Embryonic facial prominence (tissue), 1 donor: ENCODE measurements around the gene MUTYH.
A peak's percentile ranks its signal among the peaks of the same experiment; 100 is the strongest.
"Not testable (repeated sequence)": the region's sequence is repeated elsewhere in the genome, so short reads cannot be mapped to it uniquely, and the experiment has no call there.

Source experiments
- DNase-seq: peaks from one replicate; pipeline ENCODE4 v3.0.0-alpha.2; 2016; ENCODE audit errors: extremely low spot score

The MUTYH gene

DNA sequence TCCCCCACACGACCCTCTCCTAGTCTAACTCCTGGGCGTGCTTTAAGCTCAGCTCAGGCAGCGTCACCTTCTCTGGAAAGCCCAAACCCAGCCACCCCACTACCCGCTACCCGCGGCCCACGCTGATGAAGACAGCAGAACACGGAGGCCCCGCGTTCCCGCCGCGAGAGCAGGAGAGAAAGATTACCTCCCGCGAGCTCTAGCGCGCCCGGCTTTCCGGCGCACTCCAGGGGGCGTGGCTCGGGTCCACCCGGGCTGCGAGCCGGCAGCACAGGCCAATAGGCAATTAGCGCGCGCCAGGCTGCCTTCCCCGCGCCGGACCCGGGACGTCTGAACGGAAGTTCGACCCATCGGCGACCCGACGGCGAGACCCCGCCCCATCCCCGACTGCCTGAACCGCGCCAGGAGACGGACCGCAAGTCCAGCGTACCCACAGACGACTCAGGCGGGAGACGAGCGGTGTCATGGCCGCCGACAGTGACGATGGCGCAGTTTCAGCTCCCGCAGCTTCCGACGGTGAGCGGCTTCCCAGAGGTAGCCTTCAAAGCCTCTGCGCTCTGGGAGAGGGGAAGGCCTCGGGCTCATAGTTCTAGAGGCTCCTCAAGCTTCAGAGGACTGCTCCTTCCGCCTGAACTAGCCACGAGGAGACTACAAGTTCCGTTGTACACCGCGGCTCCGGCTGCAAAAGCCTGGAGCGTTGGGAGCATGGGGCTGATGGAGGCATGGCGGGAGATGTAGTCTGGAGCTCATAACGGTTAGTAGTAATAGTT is at the start of gene MUTYH, which contains the start of gene TOE1:
Gene MUTYH (minus strand): TSS at position 652 of the 770 bp plus-strand sequence. CDS start 5,935 bp downstream, outside the sequence.
Gene TOE1 (plus strand): TSS at position 382 of the 770 bp plus-strand sequence. CDS start 83 bp downstream, at position 465.
- peak; percentile 87 for DNase-seq

DNA sequence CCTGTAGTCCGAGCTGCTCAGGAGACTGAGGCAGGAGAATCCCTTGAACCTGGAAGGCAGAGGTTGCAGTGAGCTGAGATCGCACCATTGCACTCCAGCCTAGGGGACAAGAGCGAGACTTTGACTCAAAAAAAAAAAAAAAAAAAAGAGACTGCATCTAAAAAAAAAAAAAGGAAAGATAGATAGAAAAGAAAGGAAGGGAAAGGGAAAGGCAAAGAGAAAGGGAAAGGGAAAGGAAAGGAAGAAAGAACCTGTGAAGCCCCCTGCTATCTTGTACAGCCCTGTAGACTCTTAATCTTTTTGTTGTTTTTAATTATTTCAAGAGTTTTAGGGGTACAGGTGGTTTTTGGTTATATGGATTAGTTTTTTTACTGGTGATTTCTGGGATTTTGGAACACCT is 46.0 kb upstream of the MUTYH start:
- DNase-seq = no peak

DNA sequence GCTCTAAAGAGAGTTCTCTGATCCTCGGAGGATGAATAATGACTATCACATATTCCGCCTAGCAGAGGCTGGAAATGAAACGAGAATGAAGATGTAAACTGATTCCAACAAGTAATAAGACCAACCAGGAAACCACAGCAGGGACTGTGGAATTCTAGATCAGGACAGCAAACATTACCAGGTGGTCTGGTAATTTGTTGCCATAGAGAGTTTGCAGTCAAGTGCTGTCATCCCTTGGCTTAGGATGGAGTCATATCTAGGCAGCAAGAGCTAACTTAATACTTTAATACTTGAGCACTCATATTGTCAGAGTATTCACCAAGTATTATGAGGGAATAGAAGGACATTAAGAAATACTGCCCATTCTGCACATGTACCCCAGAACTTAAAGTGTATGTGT is 45.1 kb upstream of the MUTYH start:
- DNase-seq = no peak

DNA sequence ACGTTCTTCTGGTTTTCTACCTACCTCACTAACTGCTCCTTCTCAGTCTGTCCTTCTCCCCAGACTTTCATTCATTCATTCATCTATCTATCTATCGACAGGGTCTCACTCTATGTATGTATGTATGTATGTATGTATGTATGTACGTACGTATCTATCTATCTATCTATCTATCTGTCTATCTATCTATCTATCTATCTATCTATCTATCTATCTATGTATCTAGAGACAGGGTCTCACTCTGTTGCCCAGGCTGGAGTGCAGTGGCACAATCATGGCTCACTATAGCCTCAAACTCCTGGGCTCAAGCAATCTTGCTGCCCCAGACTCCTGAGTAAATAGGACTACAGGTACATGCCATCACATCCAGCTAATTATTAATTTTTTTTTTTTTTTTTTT is 44.0 kb upstream of the MUTYH start:
- DNase-seq = not testable (repeated sequence)

DNA sequence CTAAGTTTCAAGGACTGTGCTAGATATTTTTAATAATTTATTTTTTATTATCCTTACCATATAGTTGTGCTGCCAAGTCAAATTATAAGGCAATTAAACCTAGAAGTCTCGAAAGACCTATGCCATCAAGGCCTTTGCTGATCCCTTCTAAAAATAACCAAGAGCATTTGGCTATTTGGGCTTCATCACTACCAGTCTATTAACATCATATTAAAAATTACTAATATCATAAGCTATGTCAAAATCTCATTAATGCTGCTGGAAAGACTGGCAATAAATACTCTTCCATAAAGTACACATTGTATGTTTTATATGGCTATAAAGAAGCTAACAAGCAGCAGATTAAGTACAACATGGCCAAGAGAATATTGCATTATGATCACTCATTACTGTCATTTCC is 43.0 kb upstream of the MUTYH start:
- DNase-seq = no peak

DNA sequence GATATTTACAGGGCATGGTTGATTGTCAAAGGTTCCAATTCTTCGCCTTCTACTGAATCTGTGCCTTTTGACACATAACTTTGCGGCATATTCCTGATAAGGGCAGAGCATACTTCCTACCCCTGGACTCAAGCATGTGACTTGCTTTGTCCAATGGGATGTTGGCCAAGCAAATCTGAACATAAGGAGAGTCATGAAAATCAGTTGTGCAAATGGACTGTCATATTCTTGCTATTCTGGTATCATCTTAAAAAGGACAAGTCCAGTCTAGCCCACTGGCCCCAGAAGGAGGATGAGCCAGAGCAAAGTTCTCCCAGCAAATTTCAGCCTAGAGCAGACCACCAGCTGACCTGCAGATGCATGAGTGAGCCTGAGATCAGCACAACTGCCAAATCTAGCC is 41.0 kb upstream of the MUTYH start:
- no peak for DNase-seq

DNA sequence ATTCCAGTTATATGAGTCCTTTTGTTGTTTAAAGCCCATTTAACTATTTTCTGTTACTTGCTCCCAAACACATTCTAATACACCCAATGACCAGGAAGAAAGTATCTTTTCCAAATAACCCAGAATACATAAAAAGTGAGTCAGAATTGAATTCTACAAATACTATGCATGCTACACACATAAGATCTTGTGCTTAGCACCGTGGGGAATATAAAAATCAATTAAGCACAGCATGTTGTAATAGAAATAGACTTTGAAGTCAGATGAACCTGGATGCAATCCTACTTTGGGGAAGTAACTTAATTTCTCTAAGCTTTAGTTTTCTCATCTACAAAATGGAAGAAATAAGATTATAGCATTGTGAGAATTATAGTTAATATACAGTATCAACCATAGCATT is 40.5 kb upstream of the MUTYH start:
- no peak for DNase-seq

DNA sequence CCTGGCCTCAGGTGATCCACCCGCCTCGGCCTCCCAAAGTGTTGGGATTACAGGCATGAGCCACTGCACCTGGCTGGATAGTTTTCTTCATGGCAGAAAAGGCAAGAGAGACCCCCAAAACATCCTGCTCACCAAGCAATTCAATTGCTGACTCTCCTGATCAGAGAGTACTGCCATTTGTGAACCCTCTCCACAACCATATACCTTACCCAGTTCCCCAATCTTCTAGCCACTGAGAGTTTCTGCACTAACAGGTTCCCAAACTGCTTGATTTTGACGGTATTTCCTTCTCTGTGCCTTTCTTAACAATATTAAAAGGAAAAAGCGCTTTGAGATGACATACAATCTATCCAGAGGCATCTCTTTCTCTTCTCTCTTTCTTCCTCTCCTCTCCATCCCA is 39.9 kb upstream of the MUTYH start:
- no peak for DNase-seq

DNA sequence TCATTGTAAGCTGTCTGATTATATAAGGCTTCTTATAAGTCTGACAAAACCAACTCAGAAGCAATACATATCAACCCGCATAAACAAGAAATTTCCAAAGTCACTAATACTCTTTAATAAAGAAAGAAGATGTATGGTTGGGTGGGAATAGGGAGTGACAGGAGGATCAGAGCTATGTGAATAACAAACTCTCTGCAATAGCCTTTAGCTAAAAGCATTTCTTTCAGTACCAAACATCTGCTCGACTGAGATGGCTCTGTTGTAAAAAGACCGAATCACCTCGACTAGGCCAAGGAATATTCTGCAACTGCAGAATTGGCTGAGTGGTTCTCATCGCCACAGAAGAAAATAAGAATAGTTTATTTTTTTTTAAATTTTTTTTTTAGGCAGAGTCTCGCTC is 39.3 kb upstream of the MUTYH start:
- no peak for DNase-seq

DNA sequence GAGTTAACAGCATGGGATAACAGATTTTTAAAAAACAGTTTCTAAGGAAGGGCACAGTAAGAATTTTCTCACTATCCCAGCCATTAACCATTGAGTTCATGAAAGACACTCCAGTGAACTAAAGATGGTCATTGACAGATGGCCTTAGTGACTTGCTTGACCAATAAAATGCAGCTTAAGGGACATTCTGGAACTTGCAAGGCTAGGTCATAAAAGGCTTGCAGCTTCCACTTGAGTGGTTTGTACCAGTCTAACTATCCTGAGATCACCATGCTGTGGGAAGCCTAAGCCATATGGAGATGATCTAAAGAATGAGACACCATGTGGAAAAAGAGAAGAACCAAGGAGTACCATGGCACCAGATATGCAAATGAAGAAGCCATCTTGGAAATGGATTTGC is 37.9 kb upstream of the MUTYH start:
- DNase-seq = no peak

DNA sequence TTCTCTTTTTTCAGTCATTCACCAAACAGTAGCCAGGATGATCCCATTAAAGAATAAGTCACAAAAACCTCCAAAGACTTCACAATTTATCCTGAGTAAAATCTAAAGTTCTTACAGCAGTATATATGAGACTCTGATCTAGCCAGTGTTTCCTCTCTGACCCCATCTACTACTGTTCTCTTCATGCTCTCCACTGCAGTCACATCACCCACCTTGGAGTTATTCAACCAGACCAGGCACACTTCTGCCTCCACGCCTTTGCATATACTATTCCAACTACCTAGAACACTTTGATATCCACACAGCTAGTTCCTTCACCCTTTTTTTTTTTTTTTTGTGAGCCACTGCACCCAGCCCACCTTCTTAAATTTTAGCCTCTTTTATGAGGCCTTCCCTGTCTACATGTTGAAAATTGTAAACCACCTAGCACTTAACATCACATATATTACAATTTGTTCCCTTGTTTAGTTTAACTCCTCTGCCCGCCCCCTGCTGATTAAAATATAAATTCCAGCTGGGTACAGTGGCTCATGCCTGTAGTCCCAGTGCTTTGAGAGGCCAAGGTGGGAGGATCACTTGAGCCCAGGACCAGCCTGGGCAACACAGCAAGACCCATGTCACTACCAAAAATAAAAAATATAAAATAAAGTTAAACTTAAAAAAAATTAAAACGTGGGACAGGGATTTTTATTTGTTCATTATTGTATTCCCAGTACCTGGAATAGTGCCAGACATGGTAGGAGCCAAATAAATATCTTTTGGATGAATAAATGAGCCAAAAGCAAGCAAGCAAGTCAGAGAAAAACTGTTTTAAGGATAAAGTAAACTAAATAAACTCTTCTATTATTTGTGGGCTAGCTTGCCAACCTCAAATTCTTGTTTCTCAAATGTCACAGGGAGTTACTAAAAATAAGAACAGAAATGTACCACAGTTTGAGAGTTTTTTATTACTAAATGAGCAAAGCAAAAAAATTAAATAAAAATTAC is 35.2 kb upstream of the MUTYH start:
- DNase-seq = no peak

DNA sequence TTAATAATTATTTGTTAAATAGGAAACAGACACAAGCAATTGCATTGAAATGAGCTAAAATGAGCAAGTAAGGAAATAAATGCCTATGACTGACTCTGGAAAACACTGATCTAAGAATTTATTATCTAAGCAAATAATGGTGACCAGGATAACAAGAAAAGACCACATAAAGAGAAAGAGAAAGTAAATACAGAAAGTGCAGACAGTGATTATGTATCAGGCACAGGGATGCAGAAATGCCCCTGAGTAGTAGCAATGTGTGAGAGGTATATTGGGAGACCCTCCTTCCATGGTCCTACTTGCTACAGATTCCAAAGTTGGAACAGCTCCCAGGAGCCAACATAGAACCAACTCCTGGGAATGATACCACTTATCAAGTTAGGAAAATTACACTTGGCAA is 33.3 kb upstream of the MUTYH start:
- DNase-seq = no peak

DNA sequence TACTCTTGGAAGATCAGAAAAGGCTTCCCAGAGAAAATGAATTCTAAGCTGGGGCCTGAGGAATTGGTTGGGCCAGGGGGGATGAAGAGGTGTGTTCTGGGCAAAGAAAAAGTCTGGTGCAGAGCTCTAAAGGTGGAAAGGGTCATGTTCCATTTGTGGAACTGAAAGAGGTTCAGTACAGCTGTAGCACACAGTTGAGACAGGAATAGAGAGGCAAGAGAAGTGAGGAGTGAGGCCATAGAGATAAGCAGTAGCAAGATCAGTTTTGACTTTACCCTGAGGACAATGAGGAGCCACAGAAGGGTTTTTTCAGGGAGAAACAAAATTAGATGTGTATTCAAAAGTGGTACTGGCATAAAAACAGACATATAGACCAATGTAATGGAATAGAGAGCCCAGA is 30.3 kb upstream of the MUTYH start:
- DNase-seq = no peak

DNA sequence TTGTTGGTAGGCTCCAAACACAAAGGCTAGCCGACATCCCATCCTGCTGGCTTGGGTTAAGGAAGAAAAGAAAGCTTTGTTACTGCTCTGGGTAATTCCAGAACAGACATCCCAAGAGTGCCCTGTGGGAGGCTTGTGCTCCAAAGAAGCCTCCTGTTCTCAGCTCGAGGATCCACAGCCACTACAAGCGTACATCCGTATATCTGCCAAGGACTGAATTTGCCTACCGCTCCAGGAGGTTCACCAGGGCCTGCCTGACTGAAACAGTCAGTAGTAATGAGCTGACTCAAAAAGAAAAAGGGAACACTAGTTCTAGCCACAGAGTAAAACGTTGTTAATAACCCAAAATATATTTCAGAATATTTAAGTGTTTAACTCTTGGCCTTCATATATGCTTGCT is 24.8 kb upstream of the MUTYH start:
- no peak for DNase-seq

DNA sequence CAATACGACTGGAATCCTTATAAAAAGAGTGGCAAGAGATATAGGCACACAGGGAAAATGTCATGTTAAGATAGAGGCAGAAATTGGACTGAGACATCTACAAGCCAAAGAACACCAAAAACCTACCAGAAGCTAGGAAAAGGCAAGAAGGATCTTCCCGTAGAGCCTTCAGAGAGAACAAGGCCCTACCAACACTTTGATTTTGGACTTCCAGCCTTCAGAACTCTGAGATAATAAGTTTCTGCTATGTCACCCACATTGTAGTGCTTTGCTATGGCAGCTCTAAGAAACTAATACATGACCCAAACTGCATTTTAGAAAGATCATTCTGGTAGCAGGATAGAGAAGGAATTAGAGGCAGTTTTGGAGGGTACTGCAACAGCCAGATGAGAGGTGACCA is 24.1 kb upstream of the MUTYH start:
- no peak for DNase-seq

DNA sequence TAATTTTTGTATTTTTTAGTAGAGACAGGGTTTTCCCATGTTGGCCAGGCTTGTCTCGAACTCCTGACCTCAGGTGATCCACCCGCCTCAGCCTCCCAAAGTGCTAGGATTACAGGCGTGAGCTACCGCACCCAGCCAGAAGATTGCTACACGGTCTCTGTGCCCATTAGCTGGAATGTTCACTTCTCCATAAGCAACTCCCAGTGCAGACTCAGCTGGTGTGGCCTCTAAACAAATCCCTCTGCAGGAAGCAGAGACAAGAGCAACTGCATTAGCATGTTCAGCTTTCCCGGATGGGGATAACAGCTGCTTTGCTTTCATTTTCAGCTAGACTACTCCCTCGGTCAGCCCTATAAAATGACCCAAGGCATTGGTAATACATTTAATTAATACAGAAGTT is 20.7 kb upstream of the MUTYH start:
- DNase-seq = not testable (repeated sequence)

DNA sequence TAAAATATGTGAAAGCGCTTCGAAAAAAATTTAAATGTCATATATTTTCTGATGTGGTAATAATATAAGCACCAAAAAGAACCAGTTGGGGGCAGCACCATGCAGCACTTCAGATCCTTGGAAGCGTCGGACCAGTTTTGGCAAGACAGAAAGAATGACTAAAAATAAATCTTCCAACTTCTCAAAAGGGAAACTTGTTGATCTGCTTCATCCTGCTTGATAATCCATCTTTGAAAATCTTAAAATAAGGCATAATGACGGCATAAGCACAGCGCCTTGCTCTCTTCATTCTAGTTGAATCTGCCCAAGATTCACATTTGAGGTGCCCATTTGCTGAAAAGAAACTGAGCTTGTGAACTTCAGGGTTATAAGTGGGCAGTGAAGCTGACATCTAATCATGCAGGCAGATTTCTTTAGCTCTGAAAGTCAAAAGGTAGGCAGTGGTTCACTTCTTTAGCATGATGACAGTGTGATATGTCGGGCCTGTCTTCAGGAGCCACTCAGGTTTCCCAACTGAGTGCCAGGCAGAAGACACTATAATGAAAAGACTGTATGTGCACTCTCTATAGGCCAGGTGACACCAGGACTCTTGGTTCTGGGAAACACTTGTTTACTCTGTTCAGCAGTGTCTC is 19.8 kb upstream of the MUTYH start:
- peak; percentile 43 for DNase-seq

DNA sequence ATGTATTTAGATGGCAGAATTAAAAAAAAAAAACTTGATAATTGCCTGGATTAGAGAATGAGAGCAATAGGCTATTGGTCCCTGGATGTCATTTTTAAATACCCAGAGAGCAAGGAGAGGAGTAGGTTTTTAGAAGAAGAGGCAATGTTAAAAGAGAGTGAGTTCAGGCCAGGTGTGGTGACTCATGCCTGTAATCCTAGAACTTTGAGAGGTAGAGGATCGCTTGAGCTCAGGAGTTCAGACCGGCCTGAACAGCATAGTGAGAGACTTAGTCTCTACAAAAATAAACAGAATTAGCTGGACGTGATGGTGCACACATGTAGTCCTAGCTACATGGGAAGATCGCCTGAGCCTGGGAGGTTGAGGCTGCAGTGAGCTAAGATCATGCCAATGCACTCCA is 15.9 kb upstream of the MUTYH start:
- DNase-seq = no peak

DNA sequence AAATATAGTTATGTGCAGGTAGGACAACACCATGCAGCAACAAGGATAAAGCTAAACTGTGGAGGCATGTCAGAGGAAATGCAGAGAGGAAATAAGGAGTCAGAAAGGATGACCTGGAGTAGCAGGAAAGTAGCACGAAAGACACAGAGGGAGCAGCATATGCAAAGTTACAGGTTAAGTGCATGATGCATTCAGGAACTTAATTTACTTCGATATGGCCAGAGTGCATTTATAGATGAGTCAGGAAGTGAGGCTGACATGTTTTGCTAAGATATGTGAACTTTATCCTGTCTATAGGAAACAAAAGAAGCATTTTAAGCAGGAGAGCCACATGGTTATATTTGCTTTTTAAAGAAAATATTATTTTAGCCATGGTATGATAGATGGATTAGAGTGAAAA is 15.4 kb upstream of the MUTYH start:
- no peak for DNase-seq

DNA sequence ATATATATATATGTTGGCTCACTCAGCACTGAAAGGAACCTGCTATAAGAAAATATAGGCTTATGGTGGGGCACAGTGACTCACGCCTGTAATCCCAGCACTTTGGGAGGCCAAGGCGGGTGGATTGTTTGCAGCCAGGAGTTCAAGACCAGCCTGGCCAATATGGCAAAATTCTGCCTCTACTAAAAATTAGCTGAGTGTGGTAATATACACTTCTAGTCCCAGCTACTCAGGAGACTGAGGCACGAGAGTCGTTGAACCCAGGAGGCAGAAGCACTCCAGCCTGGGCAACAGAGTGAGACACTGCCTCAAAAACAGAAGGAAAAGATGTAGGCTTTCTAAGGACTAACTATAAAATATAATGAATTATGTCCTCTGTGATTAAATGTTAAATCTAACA is 14.6 kb upstream of the MUTYH start:
- no peak for DNase-seq

DNA sequence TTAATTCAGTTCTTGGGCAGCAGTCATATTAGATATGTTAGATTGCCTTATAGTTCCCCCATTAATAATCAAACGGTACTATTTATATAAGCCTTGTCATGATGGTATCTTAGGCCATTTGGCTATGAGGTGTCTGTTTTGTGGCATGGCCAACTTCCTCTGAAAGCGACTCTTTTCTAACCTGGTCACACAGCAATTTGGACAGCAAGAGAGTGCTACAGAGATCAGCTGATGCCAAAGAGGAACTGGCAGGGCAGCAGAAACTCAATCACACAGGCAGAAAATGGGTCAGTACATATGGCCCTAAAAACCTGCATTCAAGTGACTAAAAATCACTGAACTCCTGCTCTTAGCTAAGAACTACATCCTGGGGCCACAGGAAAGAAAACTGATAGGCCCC is 13.4 kb upstream of the MUTYH start:
- DNase-seq = no peak

DNA sequence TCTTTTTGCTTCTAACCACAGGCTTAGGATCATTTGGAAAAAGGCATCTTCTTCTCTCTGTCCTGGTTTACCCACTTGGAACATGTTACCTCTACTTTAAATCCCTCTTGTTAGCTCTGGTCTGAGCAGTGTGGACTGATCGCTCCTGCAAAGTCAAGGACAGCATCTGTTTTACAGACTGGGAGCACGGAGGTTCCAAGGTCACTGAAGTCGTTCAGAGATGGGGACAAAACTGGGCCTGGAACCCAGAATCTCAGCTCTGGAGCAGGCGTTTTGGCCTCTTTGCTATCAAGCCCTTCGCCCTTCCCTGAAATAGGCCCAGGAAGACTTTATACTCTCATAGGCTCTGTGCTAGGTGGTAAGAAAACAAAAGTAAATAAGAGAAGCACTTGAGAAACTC is 11.3 kb upstream of the MUTYH start:
- no peak for DNase-seq
